ENCODE measurements around the gene ZIC1. TPM values are rescaled to one million over a fixed set of nuclear protein-coding genes. Genes with fewer than 3 reads are reported as not detected.

Gene ZIC1
- total RNA-seq, 1 donor: not detected

GRCh38 chr3:147394884-147395225, 14.3 kb upstream of the ZIC1 start:
- no peak for DNase-seq (ENCODE audit: low read depth in 2 of 3, low spot score in 2 of 3)

GRCh38 chr3:147395899-147396711, 13.1 kb upstream of the ZIC1 start:
- no peak for DNase-seq (ENCODE audit: low read depth in 2 of 3, low spot score in 2 of 3)

GRCh38 chr3:147396712-147397046, 12.5 kb upstream of the ZIC1 start:
- no peak for DNase-seq (ENCODE audit: low read depth in 2 of 3, low spot score in 2 of 3)

- no peak for DNase-seq (ENCODE audit: low read depth in 2 of 3, low spot score in 2 of 3)
Observed at GRCh38 chr3:147397155-147397874, 11.8 kb upstream of the ZIC1 start.

GRCh38 chr3:147397875-147398812, 11.0 kb upstream of the ZIC1 start:
- DNase-seq (ENCODE audit: low read depth in 2 of 3, low spot score in 2 of 3): no peak

- no peak for DNase-seq (ENCODE audit: low read depth in 2 of 3, low spot score in 2 of 3)
Observed at GRCh38 chr3:147398813-147399534, 10.2 kb upstream of the ZIC1 start.

- no peak for DNase-seq (ENCODE audit: low read depth in 2 of 3, low spot score in 2 of 3)
Observed at GRCh38 chr3:147400111-147400510, 9.1 kb upstream of the ZIC1 start.

GRCh38 chr3:147400999-147401398, 8.2 kb upstream of the ZIC1 start:
- no peak for DNase-seq (ENCODE audit: low read depth in 2 of 3, low spot score in 2 of 3)

GRCh38 chr3:147401421-147401820, 7.7 kb upstream of the ZIC1 start:
- no peak for DNase-seq (ENCODE audit: low read depth in 2 of 3, low spot score in 2 of 3)

- no peak for DNase-seq (ENCODE audit: low read depth in 2 of 3, low spot score in 2 of 3)
Observed at GRCh38 chr3:147402159-147402558, 7.0 kb upstream of the ZIC1 start.

- DNase-seq (ENCODE audit: low read depth in 2 of 3, low spot score in 2 of 3): no peak
Observed at GRCh38 chr3:147403511-147403910, 5.7 kb upstream of the ZIC1 start.

- DNase-seq (ENCODE audit: low read depth in 2 of 3, low spot score in 2 of 3): no peak
Observed at GRCh38 chr3:147404000-147404799, 5.0 kb upstream of the ZIC1 start.

- no peak for DNase-seq (ENCODE audit: low read depth in 2 of 3, low spot score in 2 of 3)
Observed at GRCh38 chr3:147404800-147405230, 4.3 kb upstream of the ZIC1 start.

- no peak for DNase-seq (ENCODE audit: low read depth in 2 of 3, low spot score in 2 of 3)
Observed at GRCh38 chr3:147405231-147406027, 3.7 kb upstream of the ZIC1 start.

GRCh38 chr3:147406028-147406931, 2.9 kb upstream of the ZIC1 start, which contains the start of gene ZIC4:
Gene ZIC4, minus strand, starts transcription at chr3:147406543. Its CDS starts 3,746 bp downstream, at chr3:147402797.
- DNase-seq (ENCODE audit: low read depth in 2 of 3, low spot score in 2 of 3): no peak

GRCh38 chr3:147407114-147407497, 2.1 kb upstream of the ZIC1 start:
- no peak for DNase-seq (ENCODE audit: low read depth in 2 of 3, low spot score in 2 of 3)

- no peak for DNase-seq (ENCODE audit: low read depth in 2 of 3, low spot score in 2 of 3)
Observed at GRCh38 chr3:147407498-147408187, 1.5 kb upstream of the ZIC1 start.
